Gastrocnemius medialis (tissue), 4 donors: ENCODE measurements around the gene SPDYC.

Experiments used
- CTCF ChIP-seq, 5 experiments: fragments of 450-650 bp in 3 of 5; fragments of 200-600 bp in 2 of 5; sonication (generic) in 2 of 5; IDR thresholded peaks in 4 of 5; conservative IDR thresholded peaks in 1 of 5; 1 replicate in 4 of 5; 2 replicates in 1 of 5; pipeline ENCODE4 v1.5.1; 2016 to 2019; ENCODE audit warnings: antibody characterized with exemption in 5 of 5, mild to moderate bottlenecking in 3 of 5, moderate library complexity in 3 of 5
- POLR2A ChIP-seq, 2 donors: fragments of 450-650 bp; IDR thresholded peaks; one replicate each; pipeline ENCODE4 v1.6.1; 2017; ENCODE audit warnings: antibody characterized with exemption in 2 of 2, mild to moderate bottlenecking in 2 of 2, moderate library complexity in 2 of 2

GRCh38 chr11:65135633-65136145 lies 34.3 kb upstream of the SPDYC start:
- TF ChIP-seq CTCF (IDR thresholded peaks at IDR 0.05 in 4 of 5, conservative IDR thresholded peaks at IDR 0.05 in 1 of 5) (no peak), POLR2A (IDR thresholded peaks at IDR 0.05) (no peak)
